GM10847 (cell line): ENCODE data around the gene SHCBP1.

Source experiments
- POLR2A ChIP-seq: IDR thresholded peaks from 2 replicates; pipeline ENCODE4 v1.6.1; 2011; ENCODE audit not compliant: insufficient read length; ENCODE audit errors: extremely low read depth

Gene SHCBP1

GRCh38 chr16:46558018-46558417 lies 63.2 kb downstream of the SHCBP1 start:
- no peak for TF ChIP-seq POLR2A

GRCh38 chr16:46555951-46556350 lies 65.2 kb downstream of the SHCBP1 start:
- no peak for TF ChIP-seq POLR2A

GRCh38 chr16:46549477-46549876 lies 71.7 kb downstream of the SHCBP1 start:
- no peak for TF ChIP-seq POLR2A
